Tibial nerve (tissue), 4 donors: ENCODE results near the gene SMIM17.

Source experiments
- EP300 ChIP-seq, 2 donors: sonication (generic); formaldehyde crosslinking; IDR thresholded peaks; one replicate each; pipeline ENCODE4 v1.6.1; 2017; ENCODE audit warnings: antibody characterized with exemption in 2 of 2, mild to moderate bottlenecking in 1 of 2
- POLR2A ChIP-seq, 2 donors: fragments of 450-650 bp; IDR thresholded peaks; one replicate each; pipeline ENCODE4 v1.6.1; 2017; ENCODE audit warnings: antibody characterized with exemption in 2 of 2, mild to moderate bottlenecking in 2 of 2, moderate library complexity in 2 of 2
- TF ChIP-seq, protein P1 (sequence below), 5 experiments: fragments of 200-600 bp in 3 of 5; fragments of 450-650 bp in 2 of 5; sonication (generic) in 3 of 5; IDR thresholded peaks; one replicate each; pipeline ENCODE4 v1.5.1; 2016 to 2019; ENCODE audit warnings: antibody characterized with exemption in 5 of 5, mild to moderate bottlenecking in 3 of 5, moderate library complexity in 2 of 5

DNA sequence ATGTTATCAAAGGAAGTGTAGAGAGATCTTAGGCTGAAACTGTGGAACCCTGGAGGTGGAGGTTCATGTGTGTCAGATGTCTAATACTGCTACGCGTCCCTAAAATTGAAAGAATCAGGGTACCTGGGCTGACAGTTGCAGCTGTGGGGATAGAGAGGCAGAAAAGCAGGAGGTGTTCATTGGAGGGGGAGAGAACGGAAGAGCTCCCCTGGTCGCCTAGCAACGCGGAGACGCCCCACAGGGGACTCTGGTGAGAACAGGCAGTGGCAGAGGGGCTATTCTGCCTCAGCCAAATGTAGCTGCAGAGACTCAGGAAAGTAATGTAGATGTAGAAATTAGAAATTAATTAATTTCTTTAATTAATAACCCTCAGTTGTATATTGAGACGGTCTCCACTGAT is 38.7 kb downstream of the SMIM17 start:
- no peak for TF ChIP-seq POLR2A (IDR thresholded peaks at IDR 0.05)
- TF ChIP-seq EP300 (IDR thresholded peaks at IDR 0.05): no peak
- TF ChIP-seq, protein P1, sequence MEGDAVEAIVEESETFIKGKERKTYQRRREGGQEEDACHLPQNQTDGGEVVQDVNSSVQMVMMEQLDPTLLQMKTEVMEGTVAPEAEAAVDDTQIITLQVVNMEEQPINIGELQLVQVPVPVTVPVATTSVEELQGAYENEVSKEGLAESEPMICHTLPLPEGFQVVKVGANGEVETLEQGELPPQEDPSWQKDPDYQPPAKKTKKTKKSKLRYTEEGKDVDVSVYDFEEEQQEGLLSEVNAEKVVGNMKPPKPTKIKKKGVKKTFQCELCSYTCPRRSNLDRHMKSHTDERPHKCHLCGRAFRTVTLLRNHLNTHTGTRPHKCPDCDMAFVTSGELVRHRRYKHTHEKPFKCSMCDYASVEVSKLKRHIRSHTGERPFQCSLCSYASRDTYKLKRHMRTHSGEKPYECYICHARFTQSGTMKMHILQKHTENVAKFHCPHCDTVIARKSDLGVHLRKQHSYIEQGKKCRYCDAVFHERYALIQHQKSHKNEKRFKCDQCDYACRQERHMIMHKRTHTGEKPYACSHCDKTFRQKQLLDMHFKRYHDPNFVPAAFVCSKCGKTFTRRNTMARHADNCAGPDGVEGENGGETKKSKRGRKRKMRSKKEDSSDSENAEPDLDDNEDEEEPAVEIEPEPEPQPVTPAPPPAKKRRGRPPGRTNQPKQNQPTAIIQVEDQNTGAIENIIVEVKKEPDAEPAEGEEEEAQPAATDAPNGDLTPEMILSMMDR (IDR thresholded peaks at IDR 0.05): no peak
